Endodermal cell (in vitro differentiated cells): ENCODE results near the gene SLC36A2. TPM values are rescaled to one million over a fixed set of nuclear protein-coding genes. Genes with fewer than 3 reads are reported as not detected.

ENCODE experiments used
- DNase-seq: peaks from one replicate; pipeline ENCODE4 v3.0.0-alpha.2; 2017
- H3K27ac ChIP-seq: 2 replicates; pipeline ENCODE4 v1.5.1; 2013; ENCODE audit warnings: mild to moderate bottlenecking, low read depth, low read length, moderate library complexity
- H3K27me3 ChIP-seq: 2 replicates; pipeline ENCODE4 v1.6.1; 2013; ENCODE audit warnings: mild to moderate bottlenecking, low read length, moderate library complexity; ENCODE audit not compliant: insufficient read depth, control insufficient read depth, poor library complexity, severe bottlenecking
- H3K36me3 ChIP-seq: 2 replicates; pipeline ENCODE4 v1.7.0; 2013; ENCODE audit warnings: mild to moderate bottlenecking, low read length, moderate library complexity; ENCODE audit not compliant: control insufficient read depth, insufficient read depth
- H3K4me1 ChIP-seq: one replicate; pipeline ENCODE4 v1.7.0; 2013; ENCODE audit warnings: low read length; ENCODE audit not compliant: control insufficient read depth, insufficient read depth
- H3K4me3 ChIP-seq: 2 replicates; pipeline ENCODE4 v1.5.1; 2013; ENCODE audit warnings: mild to moderate bottlenecking, low read length, moderate library complexity
- H3K9ac ChIP-seq: 2 replicates; pipeline ENCODE4 v1.6.1; 2013; ENCODE audit warnings: mild to moderate bottlenecking, low read length, moderate library complexity; ENCODE audit not compliant: poor library complexity, severe bottlenecking; ENCODE audit errors: extremely low read depth
- H3K9me3 ChIP-seq: 2 replicates; pipeline ENCODE4 v1.6.1; 2013; ENCODE audit warnings: mild to moderate bottlenecking, low read length, moderate library complexity; ENCODE audit not compliant: control insufficient read depth
- H3K27ac Mint-ChIP-seq: 2 replicates; pipeline ENCODE4 v1.8.0; 2020; ENCODE audit warnings: mixed read lengths
- H3K27me3 Mint-ChIP-seq: 2 replicates; pipeline ENCODE4 v1.8.0; 2021; ENCODE audit warnings: mild to moderate bottlenecking, mixed read lengths; ENCODE audit not compliant: insufficient read depth
- H3K36me3 Mint-ChIP-seq: 2 replicates; pipeline ENCODE4 v1.8.0; 2020; ENCODE audit warnings: low read depth, mixed read lengths
- H3K4me1 Mint-ChIP-seq: 2 replicates; pipeline ENCODE4 v1.8.0; 2020; ENCODE audit warnings: mixed read lengths
- H3K4me3 Mint-ChIP-seq: 2 replicates; pipeline ENCODE4 v1.8.0; 2020; ENCODE audit warnings: mild to moderate bottlenecking, moderate library complexity, mixed read lengths
- H3K9me3 Mint-ChIP-seq: 2 replicates; pipeline ENCODE4 v1.8.0; 2020; ENCODE audit warnings: mild to moderate bottlenecking, mixed read lengths
- CTCF ChIP-seq: fragments of 200-600 bp; sonication (generic); conservative IDR thresholded peaks from 2 replicates; pipeline ENCODE4 v1.5.0; 2021; ENCODE audit warnings: antibody characterized with exemption, mild to moderate bottlenecking
- WGBS, 2 experiments: methylation state at CpG; one replicate each; pipeline versions ENCODE4 v1.1.5 to v1.1.7; 2013; ENCODE audit warnings: missing lambda C conversion rate in 2 of 2, mixed read lengths in 1 of 2; ENCODE audit not compliant: insufficient coverage in 1 of 2, insufficient read length in 1 of 2; 5-methylcytosine and 5-hydroxymethylcytosine counted together
- total RNA-seq, 2 donors: library from RNA; stranded (reverse); fragmentation: NEBNext Ultra II Directional in 1 of 2; extraction: Animal tissue kit (Norgen Biotek cat#: 25700) in 1 of 2; gene quantifications; 2 replicates in 1 of 2; 3 replicates in 1 of 2; pipeline ENCODE4 v1.2.1, GENCODE V29; 2021

The SLC36A2 gene
- total RNA-seq, 2 donors from 2014 or later, result 1.4 TPM; not detected in 1

GRCh38 chr5:151340004-151340403 is 7.4 kb downstream of the SLC36A2 start:
- Histone ChIP-seq H3K9ac (no peak overlapping the region), H3K27me3 (no peaks in the 10 kb centered on the region), H3K27ac (no peak overlapping the region), H3K36me3 (no peaks in the 10 kb centered on the region), H3K4me3 (no peak overlapping the region), H3K4me1 (no peaks in the 10 kb centered on the region), H3K9me3 (no peaks in the 10 kb centered on the region)
- peaks cover 3% of the 10 kb centered on the region for H3K36me3 Mint-ChIP-seq
- peaks cover 21% of the 10 kb centered on the region for H3K4me1 Mint-ChIP-seq
- WGBS, 2 experiments, result 88 to 96% methylated on average over 3 of the region's 3 CpGs
- no peak overlapping the region for H3K4me3 Mint-ChIP-seq
- no peak for DNase-seq
- H3K27me3 Mint-ChIP-seq, result peaks cover 24% of the 10 kb centered on the region
- TF ChIP-seq CTCF, result no peak
- no peak overlapping the region for H3K27ac Mint-ChIP-seq
- no peaks in the 10 kb centered on the region for H3K9me3 Mint-ChIP-seq

DNA sequence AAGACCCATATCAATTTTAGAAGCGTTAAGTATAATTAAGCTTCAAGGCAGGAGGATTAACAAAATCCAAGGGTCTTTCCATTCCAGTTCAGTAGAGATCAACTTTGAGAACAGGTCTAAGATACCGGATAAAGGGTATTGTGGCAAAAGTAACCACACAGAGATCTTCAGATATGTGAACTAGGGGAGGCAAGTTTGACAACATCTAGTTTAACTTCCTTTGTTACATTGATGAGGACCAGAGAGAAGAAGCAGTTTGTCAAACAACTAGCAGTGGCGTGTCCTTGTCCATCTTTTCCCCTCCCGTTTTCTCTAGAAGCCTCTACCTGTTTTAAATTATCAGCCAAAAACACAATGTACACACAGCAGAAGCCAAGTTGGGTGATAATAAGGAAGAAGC is 8.6 kb downstream of the SLC36A2 start:
- no peak for TF ChIP-seq CTCF
- DNase-seq, result no peak
- Mint-ChIP-seq H3K9me3 (no peaks in the 10 kb centered on the region), H3K4me3 (no peak overlapping the region), H3K27ac (no peak overlapping the region), H3K27me3 (peaks cover 21% of the 10 kb centered on the region), H3K4me1 (peaks cover 14% of the 10 kb centered on the region), H3K36me3 (peaks cover 5% of the 10 kb centered on the region)
- H3K27me3 ChIP-seq, result no peaks in the 10 kb centered on the region
- WGBS, 2 experiments, result 96 to 100% methylated on average over 2 to 4 of the region's 4 CpGs
- no peak overlapping the region for H3K4me3 ChIP-seq
- no peaks in the 10 kb centered on the region for H3K9me3 ChIP-seq
- H3K27ac ChIP-seq, result no peak overlapping the region
- H3K9ac ChIP-seq, result no peak overlapping the region
- no peaks in the 10 kb centered on the region for H3K36me3 ChIP-seq
- no peaks in the 10 kb centered on the region for H3K4me1 ChIP-seq

DNA sequence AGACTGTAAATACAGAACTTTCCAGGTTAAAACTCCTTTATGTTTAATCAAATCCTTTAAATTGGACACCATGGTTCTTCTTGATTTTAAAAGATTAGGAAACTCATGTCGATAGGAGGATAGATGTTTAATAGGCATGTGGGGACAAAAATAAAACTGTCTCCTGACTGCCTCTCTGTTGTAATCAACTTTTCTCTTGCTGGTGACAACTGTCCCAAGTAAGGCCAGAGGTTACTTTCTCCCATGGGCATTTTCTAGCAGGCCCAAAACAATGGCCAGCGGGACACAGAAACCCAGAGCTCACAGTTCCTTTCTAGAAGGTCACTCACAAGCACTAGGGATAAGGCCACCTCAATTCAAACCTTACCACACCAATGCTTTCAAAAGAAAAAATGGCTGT is 14.5 kb downstream of the SLC36A2 start:
- H3K4me3 ChIP-seq, result no peak overlapping the region
- Mint-ChIP-seq H3K4me3 (no peak overlapping the region), H3K9me3 (no peaks in the 10 kb centered on the region), H3K27ac (no peak overlapping the region), H3K27me3 (no peaks in the 10 kb centered on the region), H3K4me1 (peaks cover 19% of the 10 kb centered on the region), H3K36me3 (peaks cover 5% of the 10 kb centered on the region)
- no peaks in the 10 kb centered on the region for H3K27me3 ChIP-seq
- H3K9me3 ChIP-seq, result no peaks in the 10 kb centered on the region
- no peak overlapping the region for H3K9ac ChIP-seq
- no peak for DNase-seq
- H3K36me3 ChIP-seq, result no peaks in the 10 kb centered on the region
- H3K27ac ChIP-seq, result no peak overlapping the region
- no peaks in the 10 kb centered on the region for H3K4me1 ChIP-seq
- TF ChIP-seq CTCF, result no peak
- 80 to 98% methylated on average over 1 to 2 of the region's 2 CpGs for WGBS, 2 experiments
